HEK293 (cell line): ENCODE data around the gene REV3L.

Experiments
- CTCF ChIP-seq: fragments of 450-650 bp; formaldehyde crosslinking; IDR thresholded peaks from 2 replicates; pipeline ENCODE4 v1.5.1; 2016; ENCODE audit warnings: missing biosample characterization, missing genetic modification characterization
- TCF7L2 ChIP-seq: IDR thresholded peaks from 2 replicates; pipeline ENCODE4 v1.6.1; 2011; ENCODE audit warnings: low read depth, mild to moderate bottlenecking, inconsistent platforms, low read length, moderate library complexity, borderline replicate concordance
- YY2 ChIP-seq: fragments of 450-650 bp; formaldehyde crosslinking; IDR thresholded peaks from 2 replicates; pipeline ENCODE4 v1.5.1; 2016; ENCODE audit warnings: missing biosample characterization, missing genetic modification characterization
- ZSCAN18 ChIP-seq: fragments of 450-650 bp; formaldehyde crosslinking; IDR thresholded peaks from 2 replicates; pipeline ENCODE4 v1.5.1; 2016; ENCODE audit warnings: missing biosample characterization, missing genetic modification characterization

- TF ChIP-seq TCF7L2 = no peak
- TF ChIP-seq CTCF (tag by site-specific recombination) = no peak
- no peak for TF ChIP-seq YY2 (tag by site-specific recombination)
- no peak for TF ChIP-seq ZSCAN18
Observed at GRCh38 chr6:111447051-111447450, 36.0 kb downstream of the REV3L start.
